Neural cell (in vitro differentiated cells): ENCODE results near the gene MMAB.

Source experiments
- EP300 ChIP-seq: fragments of 450-650 bp; conservative IDR thresholded peaks from 2 replicates; pipeline ENCODE4 v1.6.1; 2014; ENCODE audit warnings: antibody characterized with exemption, mild to moderate bottlenecking, moderate library complexity; ENCODE audit not compliant: poor library complexity, severe bottlenecking
- MXI1 ChIP-seq: fragments of 450-650 bp; conservative IDR thresholded peaks from 2 replicates; pipeline ENCODE4 v1.6.1; 2014; ENCODE audit warnings: antibody characterized with exemption, mild to moderate bottlenecking; ENCODE audit not compliant: poor library complexity, severe bottlenecking
- POLR2AphosphoS5 ChIP-seq: IDR thresholded peaks from 2 replicates; pipeline ENCODE4 v1.6.1; 2012
- SMC3 ChIP-seq: fragments of 450-650 bp; conservative IDR thresholded peaks from 2 replicates; pipeline ENCODE4 v1.6.1; 2014; ENCODE audit warnings: antibody characterized with exemption, mild to moderate bottlenecking, moderate library complexity; ENCODE audit not compliant: poor library complexity
- TAF1 ChIP-seq: IDR thresholded peaks from 2 replicates; pipeline ENCODE4 v1.6.1; 2012; ENCODE audit warnings: low read depth
- TF ChIP-seq, protein P1 (sequence below): fragments of 450-650 bp; IDR thresholded peaks from 2 replicates; pipeline ENCODE4 v1.5.1; 2014; ENCODE audit warnings: antibody characterized with exemption, mild to moderate bottlenecking, moderate library complexity; ENCODE audit not compliant: poor library complexity, severe bottlenecking
- TF ChIP-seq, protein P2 (sequence below): IDR thresholded peaks from 2 replicates; pipeline ENCODE4 v1.6.1; 2012; ENCODE audit warnings: borderline replicate concordance

DNA sequence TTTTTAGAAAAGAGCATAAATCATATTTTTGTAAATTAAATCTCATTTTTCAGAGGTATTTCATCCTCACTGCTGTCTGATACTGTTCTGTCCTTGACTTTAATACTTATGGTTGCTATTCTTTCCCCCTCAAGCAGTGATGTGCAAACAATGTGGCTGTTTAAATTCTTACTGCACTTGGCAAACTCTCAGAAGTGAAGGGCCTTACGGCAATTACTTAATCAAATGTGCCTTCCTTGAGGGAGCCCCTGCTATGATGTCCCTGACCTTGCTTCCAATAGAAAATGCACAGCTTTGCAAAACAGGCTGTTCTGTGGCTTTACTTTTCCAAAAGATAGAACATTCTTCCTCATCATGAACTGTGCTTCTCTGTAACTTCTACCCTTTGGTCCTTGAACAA lies 60.7 kb downstream of the MMAB start:
- TF ChIP-seq, protein P1, sequence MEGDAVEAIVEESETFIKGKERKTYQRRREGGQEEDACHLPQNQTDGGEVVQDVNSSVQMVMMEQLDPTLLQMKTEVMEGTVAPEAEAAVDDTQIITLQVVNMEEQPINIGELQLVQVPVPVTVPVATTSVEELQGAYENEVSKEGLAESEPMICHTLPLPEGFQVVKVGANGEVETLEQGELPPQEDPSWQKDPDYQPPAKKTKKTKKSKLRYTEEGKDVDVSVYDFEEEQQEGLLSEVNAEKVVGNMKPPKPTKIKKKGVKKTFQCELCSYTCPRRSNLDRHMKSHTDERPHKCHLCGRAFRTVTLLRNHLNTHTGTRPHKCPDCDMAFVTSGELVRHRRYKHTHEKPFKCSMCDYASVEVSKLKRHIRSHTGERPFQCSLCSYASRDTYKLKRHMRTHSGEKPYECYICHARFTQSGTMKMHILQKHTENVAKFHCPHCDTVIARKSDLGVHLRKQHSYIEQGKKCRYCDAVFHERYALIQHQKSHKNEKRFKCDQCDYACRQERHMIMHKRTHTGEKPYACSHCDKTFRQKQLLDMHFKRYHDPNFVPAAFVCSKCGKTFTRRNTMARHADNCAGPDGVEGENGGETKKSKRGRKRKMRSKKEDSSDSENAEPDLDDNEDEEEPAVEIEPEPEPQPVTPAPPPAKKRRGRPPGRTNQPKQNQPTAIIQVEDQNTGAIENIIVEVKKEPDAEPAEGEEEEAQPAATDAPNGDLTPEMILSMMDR = no peak
- TF ChIP-seq POLR2AphosphoS5 = no peak
- no peak for TF ChIP-seq EP300
- TF ChIP-seq TAF1 = no peak
- no peak for TF ChIP-seq SMC3
- TF ChIP-seq, protein P2, sequence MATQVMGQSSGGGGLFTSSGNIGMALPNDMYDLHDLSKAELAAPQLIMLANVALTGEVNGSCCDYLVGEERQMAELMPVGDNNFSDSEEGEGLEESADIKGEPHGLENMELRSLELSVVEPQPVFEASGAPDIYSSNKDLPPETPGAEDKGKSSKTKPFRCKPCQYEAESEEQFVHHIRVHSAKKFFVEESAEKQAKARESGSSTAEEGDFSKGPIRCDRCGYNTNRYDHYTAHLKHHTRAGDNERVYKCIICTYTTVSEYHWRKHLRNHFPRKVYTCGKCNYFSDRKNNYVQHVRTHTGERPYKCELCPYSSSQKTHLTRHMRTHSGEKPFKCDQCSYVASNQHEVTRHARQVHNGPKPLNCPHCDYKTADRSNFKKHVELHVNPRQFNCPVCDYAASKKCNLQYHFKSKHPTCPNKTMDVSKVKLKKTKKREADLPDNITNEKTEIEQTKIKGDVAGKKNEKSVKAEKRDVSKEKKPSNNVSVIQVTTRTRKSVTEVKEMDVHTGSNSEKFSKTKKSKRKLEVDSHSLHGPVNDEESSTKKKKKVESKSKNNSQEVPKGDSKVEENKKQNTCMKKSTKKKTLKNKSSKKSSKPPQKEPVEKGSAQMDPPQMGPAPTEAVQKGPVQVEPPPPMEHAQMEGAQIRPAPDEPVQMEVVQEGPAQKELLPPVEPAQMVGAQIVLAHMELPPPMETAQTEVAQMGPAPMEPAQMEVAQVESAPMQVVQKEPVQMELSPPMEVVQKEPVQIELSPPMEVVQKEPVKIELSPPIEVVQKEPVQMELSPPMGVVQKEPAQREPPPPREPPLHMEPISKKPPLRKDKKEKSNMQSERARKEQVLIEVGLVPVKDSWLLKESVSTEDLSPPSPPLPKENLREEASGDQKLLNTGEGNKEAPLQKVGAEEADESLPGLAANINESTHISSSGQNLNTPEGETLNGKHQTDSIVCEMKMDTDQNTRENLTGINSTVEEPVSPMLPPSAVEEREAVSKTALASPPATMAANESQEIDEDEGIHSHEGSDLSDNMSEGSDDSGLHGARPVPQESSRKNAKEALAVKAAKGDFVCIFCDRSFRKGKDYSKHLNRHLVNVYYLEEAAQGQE = no peak
- TF ChIP-seq MXI1 = no peak
